Measurements from ENCODE around the gene ARTN. TPM values are rescaled to one million over a fixed set of nuclear protein-coding genes. Genes with fewer than 3 reads are reported as not detected.

ARTN gene
- total and polyA plus RNA-seq, 9 of the 15 experiments (the other 6 are each of a cell fraction or from before 2014, with no cell fraction given), result 0.06 to 0.38 TPM; not detected in 7

DNA sequence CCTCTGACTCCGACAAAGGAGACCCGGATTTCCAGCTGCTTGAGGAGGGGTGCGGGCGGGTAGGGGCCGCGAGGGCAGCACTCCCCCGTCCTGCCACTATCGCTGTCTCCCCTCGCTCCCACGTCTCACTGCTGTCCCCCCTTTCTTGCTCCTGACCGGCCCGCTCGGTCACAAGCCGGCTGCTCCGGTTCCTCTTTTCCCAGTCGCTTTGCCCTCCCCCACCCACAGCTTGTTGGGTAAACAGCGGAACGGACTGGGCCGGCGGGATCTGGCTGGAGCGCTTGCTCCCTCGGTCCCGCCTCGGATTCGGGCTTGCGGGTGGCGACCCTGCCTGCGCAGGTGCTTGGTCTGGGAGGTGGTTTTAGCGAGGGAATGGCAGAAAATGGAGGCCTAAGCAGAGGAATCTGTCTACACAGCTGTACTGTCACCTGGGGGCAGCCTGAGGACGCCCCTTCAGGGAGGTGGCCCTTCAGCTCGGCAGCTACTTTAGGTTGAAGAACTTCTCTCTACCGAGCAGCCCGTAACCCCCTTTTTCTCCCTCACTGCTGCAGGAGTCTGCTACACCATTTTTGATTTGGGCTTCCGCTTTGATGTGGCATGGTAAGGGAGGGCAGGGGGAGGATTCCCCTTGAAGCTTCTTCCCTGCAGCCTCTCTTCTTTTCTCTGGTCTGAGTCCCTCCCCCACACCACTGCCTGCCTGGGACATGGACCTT lies 41.8 kb downstream of the ARTN start (continued):
- TF ChIP-seq MAFK (IDR thresholded peaks at IDR 0.05; ENCODE audit: low read length) (no peak), JUND (IDR thresholded peaks at IDR 0.05; ENCODE audit: borderline replicate concordance, low read depth, low read length) (0 out of 2 replicates have a peak, but pooled peaks have one; percentile 31), JUND (tag; IDR thresholded peaks at IDR 0.05; ENCODE audit: borderline replicate concordance, low read depth, low read length) (no peak), KLF13 (tag; IDR thresholded peaks at IDR 0.05; ENCODE audit: borderline replicate concordance, low read depth) (no peak), CSDE1 (IDR thresholded peaks at IDR 0.05) (no peak), SNIP1 (IDR thresholded peaks at IDR 0.05; ENCODE audit: low read depth) (no peak), ZNF644 (tag; IDR thresholded peaks at IDR 0.05; ENCODE audit: low read depth) (no peak), RBM17 (IDR thresholded peaks at IDR 0.05; ENCODE audit: borderline replicate concordance, low read depth, low read length) (no peak), ZNF75A (CRISPR knock-in tag; IDR thresholded peaks at IDR 0.05) (no peak), CHD1 (IDR thresholded peaks at IDR 0.05; ENCODE audit: low read length) (peak; percentile 80), ZNF212 (CRISPR knock-in tag; IDR thresholded peaks at IDR 0.05) (no peak), HMG20B (CRISPR knock-in tag; IDR thresholded peaks at IDR 0.05) (no peak), PURB (CRISPR knock-in tag; IDR thresholded peaks at IDR 0.05; ENCODE audit: low read depth) (no peak), ZNF707 (CRISPR knock-in tag; conservative IDR thresholded peaks at IDR 0.05) (no peak), NR4A1 (CRISPR knock-in tag; IDR thresholded peaks at IDR 0.05) (no peak), NR4A1 (tag; IDR thresholded peaks at IDR 0.05) (no peak), TCF3 (CRISPR knock-in tag; IDR thresholded peaks at IDR 0.05) (no peak)
- TF ChIP-seq, protein P1, sequence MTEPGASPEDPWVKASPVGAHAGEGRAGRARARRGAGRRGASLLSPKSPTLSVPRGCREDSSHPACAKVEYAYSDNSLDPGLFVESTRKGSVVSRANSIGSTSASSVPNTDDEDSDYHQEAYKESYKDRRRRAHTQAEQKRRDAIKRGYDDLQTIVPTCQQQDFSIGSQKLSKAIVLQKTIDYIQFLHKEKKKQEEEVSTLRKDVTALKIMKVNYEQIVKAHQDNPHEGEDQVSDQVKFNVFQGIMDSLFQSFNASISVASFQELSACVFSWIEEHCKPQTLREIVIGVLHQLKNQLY (CRISPR knock-in tag; conservative IDR thresholded peaks at IDR 0.05), result no peak; a peak in 1 of 4 replicates
- TF ChIP-seq, protein P2, sequence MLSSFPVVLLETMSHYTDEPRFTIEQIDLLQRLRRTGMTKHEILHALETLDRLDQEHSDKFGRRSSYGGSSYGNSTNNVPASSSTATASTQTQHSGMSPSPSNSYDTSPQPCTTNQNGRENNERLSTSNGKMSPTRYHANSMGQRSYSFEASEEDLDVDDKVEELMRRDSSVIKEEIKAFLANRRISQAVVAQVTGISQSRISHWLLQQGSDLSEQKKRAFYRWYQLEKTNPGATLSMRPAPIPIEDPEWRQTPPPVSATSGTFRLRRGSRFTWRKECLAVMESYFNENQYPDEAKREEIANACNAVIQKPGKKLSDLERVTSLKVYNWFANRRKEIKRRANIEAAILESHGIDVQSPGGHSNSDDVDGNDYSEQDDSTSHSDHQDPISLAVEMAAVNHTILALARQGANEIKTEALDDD (IDR thresholded peaks at IDR 0.05), result no peak
- TF ChIP-seq, protein P3, sequence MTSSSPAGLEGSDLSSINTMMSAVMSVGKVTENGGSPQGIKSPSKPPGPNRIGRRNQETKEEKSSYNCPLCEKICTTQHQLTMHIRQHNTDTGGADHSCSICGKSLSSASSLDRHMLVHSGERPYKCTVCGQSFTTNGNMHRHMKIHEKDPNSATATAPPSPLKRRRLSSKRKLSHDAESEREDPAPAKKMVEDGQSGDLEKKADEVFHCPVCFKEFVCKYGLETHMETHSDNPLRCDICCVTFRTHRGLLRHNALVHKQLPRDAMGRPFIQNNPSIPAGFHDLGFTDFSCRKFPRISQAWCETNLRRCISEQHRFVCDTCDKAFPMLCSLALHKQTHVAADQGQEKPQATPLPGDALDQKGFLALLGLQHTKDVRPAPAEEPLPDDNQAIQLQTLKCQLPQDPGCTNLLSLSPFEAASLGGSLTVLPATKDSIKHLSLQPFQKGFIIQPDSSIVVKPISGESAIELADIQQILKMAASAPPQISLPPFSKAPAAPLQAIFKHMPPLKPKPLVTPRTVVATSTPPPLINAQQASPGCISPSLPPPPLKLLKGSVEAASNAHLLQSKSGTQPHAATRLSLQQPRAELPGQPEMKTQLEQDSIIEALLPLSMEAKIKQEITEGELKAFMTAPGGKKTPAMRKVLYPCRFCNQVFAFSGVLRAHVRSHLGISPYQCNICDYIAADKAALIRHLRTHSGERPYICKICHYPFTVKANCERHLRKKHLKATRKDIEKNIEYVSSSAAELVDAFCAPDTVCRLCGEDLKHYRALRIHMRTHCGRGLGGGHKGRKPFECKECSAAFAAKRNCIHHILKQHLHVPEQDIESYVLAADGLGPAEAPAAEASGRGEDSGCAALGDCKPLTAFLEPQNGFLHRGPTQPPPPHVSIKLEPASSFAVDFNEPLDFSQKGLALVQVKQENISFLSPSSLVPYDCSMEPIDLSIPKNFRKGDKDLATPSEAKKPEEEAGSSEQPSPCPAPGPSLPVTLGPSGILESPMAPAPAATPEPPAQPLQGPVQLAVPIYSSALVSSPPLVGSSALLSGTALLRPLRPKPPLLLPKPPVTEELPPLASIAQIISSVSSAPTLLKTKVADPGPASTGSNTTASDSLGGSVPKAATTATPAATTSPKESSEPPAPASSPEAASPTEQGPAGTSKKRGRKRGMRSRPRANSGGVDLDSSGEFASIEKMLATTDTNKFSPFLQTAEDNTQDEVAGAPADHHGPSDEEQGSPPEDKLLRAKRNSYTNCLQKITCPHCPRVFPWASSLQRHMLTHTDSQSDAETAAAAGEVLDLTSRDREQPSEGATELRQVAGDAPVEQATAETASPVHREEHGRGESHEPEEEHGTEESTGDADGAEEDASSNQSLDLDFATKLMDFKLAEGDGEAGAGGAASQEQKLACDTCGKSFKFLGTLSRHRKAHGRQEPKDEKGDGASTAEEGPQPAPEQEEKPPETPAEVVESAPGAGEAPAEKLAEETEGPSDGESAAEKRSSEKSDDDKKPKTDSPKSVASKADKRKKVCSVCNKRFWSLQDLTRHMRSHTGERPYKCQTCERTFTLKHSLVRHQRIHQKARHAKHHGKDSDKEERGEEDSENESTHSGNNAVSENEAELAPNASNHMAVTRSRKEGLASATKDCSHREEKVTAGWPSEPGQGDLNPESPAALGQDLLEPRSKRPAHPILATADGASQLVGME (CRISPR knock-in tag; IDR thresholded peaks at IDR 0.05), result no peak

Data from K562 (cell line).